Stimulated activated CD8-positive, alpha-beta memory T cell treated with anti-CD3 and anti-CD28 coated beads, Interleukin-15, amount 100 ng/mL, for 1 hour (primary cell): ENCODE data around the gene TPRKB.
A peak's percentile ranks its signal among the peaks of the same experiment; 100 is the strongest.
"Not testable (repeated sequence)": the region's sequence is repeated elsewhere in the genome, so short reads cannot be mapped to it uniquely, and the experiment has no call there.

Experiments
- DNase-seq: peaks from one replicate; pipeline ENCODE4 v3.0.0-alpha.2; 2020; ENCODE audit warnings: low read depth

The TPRKB gene

DNA sequence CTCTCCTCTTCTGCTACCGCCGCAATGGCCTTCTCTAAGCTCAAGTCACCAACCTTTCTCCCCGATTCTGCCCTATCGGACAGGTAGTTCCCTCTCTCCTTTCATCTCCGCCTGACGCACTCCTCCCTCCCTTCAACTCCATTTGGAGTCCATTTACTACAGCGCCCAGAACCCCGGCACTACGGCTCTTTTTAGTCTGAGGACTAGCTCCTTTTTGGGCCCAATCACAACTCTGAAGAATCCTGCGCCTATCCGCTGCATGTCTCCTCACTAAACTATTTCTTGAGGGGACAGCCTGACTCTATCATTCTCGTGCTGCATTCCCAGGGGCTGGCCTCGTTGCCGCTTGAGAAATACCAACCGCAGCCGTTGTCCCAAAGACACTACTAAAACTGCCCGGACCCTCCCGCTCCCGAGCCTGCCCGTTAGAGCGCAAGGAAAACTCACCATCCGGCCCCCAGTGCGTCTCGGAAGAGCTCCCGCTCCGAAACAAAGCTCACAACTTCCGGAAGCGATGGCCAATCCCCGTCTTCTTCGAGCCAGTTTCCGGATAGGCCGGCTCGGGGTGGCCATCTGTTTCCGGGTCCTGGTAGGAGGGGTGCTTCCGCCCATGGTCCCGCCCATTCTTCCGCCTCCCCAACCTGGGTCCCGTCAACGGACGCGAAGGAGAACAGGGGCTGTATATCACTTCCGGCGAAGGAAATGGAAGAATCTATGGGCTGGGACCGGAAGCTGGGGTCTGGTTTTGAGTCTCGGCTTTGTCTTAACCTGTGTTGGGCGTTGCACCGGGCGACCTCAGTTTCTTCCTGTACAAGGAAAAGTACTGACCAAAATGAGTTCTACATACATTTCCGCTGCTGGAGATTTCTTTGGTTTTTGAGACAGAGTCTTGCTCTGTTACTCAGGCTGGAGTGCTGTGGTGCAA is at the start of gene TPRKB:
Gene TPRKB, minus strand, starts transcription at position 491 of the 925 bp plus-strand sequence. CDS start 2,776 bp downstream, outside the sequence.
- DNase-seq: peak; percentile 91

DNA sequence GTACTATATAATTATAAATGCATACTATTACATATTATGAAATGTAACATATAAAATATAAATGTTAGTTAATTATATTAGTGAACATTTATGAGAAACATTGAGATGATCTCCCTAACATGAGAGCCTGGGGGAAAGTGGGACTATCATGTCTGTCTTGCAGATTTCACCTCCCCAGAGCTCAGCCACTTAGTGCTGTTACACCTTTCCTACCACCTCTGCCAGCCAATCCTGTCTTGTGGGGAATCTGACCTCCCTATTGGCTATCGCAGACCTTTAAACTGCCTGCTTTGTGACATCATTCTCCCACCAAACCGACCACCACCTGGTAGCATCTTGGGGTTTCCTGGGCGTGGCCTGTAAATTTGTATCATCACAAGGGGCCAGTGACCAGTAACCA is 46.7 kb upstream of the TPRKB start, which contains the start of gene C2orf78:
Gene C2orf78, plus strand, starts transcription at position 301 of the 400 bp plus-strand sequence. CDS start 127 bp downstream, outside the sequence.
- DNase-seq: not testable (repeated sequence)

- DNase-seq: not testable (repeated sequence)
Observed at GRCh38 chr2:73783402-73783801, 46.3 kb upstream of the TPRKB start.

DNA sequence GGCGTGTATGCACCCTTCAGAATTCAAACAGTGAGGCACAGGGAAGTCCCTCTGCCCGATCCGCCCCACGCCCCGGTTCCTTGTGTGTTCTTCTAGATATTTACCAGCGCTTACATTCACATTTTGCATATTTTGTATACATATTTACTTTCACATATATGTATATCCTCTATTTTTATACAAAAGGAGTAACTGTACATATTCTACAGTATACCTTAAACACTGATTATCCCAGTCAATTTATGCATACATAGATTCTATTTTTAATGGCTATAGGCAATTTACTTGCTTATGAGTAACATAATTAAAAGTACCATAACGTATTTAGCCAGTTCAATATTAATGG is 43.1 kb upstream of the TPRKB start:
- DNase-seq: no peak

GRCh38 chr2:73779467-73780236 is 42.5 kb upstream of the TPRKB start, which contains the start of gene DUSP11:
DUSP11 (minus strand) TSS chr2:73780103; CDS start chr2:73779974, 129 bp downstream.
- peak; percentile 96 for DNase-seq

- DNase-seq: not testable (repeated sequence)
Observed at GRCh38 chr2:73778867-73779466, 41.8 kb upstream of the TPRKB start.

DNA sequence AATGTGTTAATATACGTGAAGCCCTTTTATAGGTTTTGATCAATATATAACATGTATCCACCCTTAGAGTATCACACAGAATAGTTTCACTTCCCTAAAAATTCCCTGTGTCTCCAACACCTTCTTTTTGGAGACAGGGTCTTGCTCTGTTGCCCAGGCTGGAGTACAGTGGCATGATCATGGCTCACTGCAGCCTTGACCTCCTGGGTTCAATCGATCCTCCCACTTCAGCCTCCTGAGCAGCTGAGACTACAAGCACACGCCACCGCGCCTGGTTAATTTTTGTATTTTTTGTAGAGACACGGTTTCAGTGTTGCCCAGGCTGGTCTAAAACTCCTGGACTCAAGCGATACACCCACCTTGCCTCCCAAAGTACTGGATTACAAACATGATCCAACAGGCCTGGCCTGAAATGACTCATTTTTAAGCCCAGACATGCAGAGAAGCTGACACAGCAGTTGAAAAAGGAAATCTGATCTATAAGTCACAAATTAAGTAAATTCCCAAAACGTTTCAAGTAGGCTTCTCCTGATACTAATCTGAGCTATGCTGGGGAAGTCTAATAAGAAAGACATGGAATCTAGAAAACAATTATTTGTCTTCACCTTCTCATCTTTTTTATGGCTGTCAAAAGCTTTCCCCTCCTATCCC is 39.8 kb upstream of the TPRKB start:
- DNase-seq: no peak

- DNase-seq: no peak
Observed at GRCh38 chr2:73776381-73776780, 39.2 kb upstream of the TPRKB start.

DNA sequence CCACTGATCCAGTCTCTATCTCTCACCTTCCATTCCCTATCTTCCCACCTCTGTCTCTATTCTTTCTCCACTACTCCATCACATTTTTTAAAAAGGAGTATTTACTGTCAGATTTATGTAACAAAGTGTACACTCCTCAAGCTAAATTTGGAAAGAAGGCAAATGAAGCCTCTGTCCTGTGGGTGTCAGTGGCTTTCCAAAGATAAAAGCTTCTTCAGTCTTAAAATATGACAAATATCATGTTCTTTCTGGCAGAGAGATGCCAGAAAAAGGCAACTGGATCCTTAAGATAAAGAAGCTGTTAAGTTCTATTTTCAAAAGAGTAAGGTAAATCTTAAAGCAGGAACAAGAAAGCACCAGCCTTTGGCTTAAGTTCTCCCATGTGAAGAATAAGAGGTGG is 35.7 kb upstream of the TPRKB start:
- no peak for DNase-seq

GRCh38 chr2:73770725-73771124 is 33.6 kb upstream of the TPRKB start:
- no peak for DNase-seq

- no peak for DNase-seq
Observed at GRCh38 chr2:73766994-73767393, 29.8 kb upstream of the TPRKB start.

DNA sequence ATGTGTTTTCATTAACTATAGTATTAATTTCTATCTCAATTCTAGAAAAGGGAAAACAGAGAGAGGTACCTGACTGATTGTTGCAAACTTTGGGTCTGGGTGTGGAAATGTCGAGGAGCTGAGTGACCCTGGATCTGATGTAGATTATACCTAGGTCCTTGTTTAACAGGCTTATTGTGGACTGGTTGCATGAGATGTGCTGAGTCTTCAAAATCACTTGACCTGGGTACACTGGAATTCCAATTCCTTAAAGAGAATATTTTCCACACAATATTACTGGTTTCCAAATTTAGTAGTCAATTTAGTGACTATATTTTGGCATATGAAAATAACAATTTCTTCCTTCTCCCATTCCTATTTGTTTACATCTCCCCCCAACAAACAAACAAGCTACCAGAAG is 29.2 kb upstream of the TPRKB start:
- no peak for DNase-seq

DNA sequence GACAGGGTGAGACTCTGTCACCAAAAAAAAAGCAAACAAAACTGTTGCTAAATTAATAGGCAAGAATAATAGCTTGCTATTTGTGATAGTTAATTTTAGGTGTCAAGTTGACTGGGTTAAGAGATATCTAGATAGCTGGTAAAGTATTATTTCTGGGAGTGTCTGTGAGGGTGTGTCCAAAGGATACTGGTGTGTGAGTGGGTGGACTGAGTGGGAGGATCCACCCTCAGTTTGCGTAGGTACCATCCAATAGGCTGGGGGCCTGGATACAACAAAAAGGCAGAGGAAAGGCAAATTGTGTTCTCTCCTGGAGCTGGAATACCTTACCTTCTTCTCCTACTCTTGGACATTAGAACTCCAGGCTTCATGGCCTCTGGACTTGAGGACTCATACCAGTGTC is 27.8 kb upstream of the TPRKB start:
- DNase-seq: no peak

DNA sequence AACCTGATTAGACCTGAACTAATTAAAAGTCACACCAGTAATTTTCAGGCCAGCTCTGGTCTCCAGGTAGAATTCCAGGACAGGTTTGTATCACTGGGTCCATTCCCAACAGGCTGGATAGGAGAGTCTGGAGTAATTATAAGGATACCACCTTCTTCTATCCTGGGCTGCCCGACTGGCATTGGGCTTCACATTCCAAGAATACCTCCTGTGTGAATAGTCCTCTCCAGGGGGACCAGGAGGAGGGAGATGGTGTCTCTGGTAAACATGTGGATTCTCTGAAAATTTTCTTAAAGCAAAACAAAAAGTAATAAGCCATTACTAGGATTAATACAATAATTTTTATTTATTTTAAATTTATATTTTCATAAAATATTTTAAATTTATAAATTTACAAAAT is 25.4 kb upstream of the TPRKB start:
- no peak for DNase-seq

- DNase-seq: no peak
Observed at GRCh38 chr2:73759904-73760303, 22.8 kb upstream of the TPRKB start.

DNA sequence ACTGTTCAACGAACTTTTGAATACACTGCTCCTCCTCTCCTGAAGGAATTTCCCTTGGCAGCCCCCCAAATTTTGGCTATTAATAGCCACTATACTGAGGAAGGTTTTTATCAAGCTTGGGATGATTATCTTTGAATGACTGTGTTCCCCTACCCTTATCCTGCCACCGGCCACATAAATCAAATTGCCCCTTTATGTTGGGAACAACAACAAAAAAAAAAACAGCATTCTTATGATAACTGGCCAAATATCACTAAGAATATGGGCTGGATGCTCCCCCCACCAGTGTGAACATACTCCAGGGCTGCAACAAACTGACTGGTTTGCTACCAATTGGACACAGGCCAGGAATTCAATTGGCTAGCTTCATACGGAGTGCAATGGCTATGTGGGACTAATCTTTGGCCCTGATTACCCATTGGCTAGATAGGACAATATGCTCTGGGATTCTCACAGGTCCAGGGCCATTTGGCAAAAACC is 22.2 kb upstream of the TPRKB start:
- no peak for DNase-seq

DNA sequence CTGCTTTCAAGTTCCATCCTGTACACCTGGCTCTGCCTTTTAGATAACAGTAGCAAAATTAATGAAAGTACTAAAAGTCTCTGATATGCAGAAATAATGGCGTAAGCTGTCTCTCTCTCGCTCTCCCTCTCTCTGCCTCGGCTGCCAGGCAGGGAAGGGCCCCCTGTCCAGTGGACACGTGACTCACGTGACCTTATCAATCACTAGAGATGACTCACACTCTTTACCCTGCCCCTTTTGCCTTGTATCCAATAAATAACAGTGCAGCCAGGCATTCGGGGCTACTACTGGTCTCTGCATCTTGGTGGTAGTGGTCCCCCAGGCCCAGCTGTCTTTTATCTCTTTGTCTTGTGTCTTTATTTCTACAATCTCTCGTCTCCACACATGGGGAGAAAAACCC is 17.2 kb upstream of the TPRKB start:
- DNase-seq: not testable (repeated sequence)

DNA sequence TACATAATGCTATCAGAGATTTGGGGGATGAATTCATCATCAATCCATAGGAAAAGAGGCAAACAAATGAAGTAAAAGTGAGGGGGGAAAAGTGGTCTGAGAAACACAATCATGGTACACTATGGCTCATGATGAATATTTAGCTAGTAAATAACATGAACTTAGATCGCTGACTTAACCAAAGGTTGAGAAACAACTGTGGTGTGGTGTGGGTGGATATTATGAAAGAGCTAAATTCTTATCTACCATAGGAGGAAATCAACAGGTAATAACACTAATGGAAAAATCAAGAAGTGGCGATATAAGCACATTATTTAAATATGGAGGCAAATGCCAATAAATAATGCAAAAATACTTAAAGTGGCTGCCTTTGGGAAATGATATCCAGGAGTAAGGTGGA is 12.2 kb upstream of the TPRKB start:
- no peak for DNase-seq

GRCh38 chr2:73746877-73747208 is 9.7 kb upstream of the TPRKB start:
- DNase-seq: no peak

DNA sequence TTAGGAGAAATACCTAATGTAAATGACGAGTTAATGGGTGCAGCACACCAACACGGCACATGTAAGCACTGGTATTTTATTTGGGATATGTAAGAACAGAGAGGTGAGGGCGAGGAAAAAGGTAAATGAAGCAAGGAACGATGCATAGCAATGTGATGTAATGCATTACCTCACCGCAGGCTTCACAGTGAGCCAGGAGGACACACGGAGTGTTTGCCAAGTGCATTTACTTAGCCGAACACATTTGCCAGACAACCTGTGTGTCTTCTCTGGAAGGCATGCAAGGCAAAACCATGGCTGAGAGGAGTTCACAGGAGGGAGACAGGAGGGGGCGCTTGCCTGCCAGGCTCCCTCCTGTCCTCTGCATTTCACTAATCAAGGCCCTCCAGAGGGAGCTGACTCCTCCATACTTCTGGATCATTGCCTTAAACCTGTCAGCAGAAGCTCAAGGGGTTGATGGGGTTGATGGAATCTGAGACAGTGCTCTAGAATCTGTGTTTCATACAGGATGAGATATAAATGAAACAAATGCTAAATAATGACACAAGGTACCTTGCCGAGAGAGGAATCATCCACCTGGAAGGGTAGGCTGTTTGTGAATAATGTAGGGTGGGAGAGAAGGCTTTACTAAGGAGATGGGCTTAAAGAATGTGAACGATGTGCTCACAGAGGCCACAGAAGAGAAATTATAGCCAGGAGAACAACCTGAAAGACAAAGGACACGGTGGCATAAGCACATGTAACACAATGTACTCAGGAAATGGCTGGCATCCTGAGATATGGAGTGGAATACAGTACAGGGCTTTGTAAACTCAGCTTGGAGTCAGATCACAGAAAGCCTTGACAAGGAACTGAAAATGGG is 9.1 kb upstream of the TPRKB start:
- no peak for DNase-seq

DNA sequence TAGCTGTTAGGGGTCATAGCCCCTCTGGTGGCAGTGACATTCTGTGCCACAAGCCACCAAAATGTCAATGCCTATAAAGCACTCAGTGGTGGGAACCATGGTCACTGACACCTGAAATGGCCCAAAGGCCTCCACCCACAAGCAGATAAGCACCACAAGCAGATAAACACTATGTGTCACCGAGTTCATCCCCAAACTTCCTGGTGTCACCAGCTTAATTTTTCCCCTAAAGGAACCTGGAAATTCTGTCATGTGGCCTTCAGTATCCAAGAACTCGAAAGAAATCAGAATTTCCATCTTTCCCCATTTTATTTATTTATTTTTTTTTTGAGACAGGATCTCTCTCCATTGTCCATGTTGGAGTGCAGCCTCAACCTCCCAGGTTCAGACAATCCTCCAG is 3.6 kb upstream of the TPRKB start:
- no peak for DNase-seq
